Hepatocyte (in vitro differentiated cells): ENCODE results near the gene CPEB4. TPM values are rescaled to one million over a fixed set of nuclear protein-coding genes. Genes with fewer than 3 reads are reported as not detected.

Experiments
- DNase-seq: peaks from one replicate; pipeline ENCODE4 v3.0.0-alpha.2; 2016; ENCODE audit warnings: low spot score
- H2AFZ ChIP-seq: fragments of 200-600 bp; sonication (generic); 2 replicates; pipeline ENCODE4 v1.6.0; 2016; ENCODE audit warnings: antibody characterized with exemption, mild to moderate bottlenecking
- H3K27ac ChIP-seq: fragments of 200-600 bp; sonication (generic); 2 replicates; pipeline ENCODE4 v1.5.1; 2016; ENCODE audit warnings: mild to moderate bottlenecking
- H3K27me3 ChIP-seq: fragments of 200-600 bp; sonication (generic); 2 replicates; pipeline ENCODE4 v1.6.1; 2016
- H3K36me3 ChIP-seq: fragments of 200-600 bp; sonication (generic); replicated peaks from 2 replicates; pipeline ENCODE4 v1.5.1; 2016; ENCODE audit warnings: low read depth; ENCODE audit not compliant: insufficient read depth
- H3K4me1 ChIP-seq: fragments of 200-600 bp; sonication (generic); 2 replicates; pipeline ENCODE4 v1.5.1; 2016; ENCODE audit warnings: mild to moderate bottlenecking, moderate library complexity; ENCODE audit not compliant: insufficient read depth
- H3K4me2 ChIP-seq: fragments of 200-600 bp; sonication (generic); 2 replicates; pipeline ENCODE4 v1.6.0; 2016
- H3K4me3 ChIP-seq: fragments of 200-600 bp; sonication (generic); 2 replicates; pipeline ENCODE4 v1.5.1; 2016; ENCODE audit warnings: mild to moderate bottlenecking
- H3K79me2 ChIP-seq: fragments of 200-600 bp; sonication (generic); 2 replicates; pipeline ENCODE4 v1.6.0; 2017; ENCODE audit warnings: mild to moderate bottlenecking
- H3K9me2 ChIP-seq: fragments of 200-600 bp; sonication (generic); replicated peaks from 2 replicates; pipeline ENCODE4 v1.6.0; 2017; ENCODE audit warnings: mild to moderate bottlenecking; ENCODE audit not compliant: insufficient read depth
- H3K9me3 ChIP-seq: fragments of 200-600 bp; sonication (generic); 2 replicates; pipeline ENCODE4 v1.5.1; 2016; ENCODE audit warnings: low read depth, mild to moderate bottlenecking
- H4K20me1 ChIP-seq: fragments of 200-600 bp; sonication (generic); 2 replicates; pipeline ENCODE4 v1.6.0; 2016; ENCODE audit warnings: mild to moderate bottlenecking; ENCODE audit not compliant: insufficient read depth, poor library complexity, severe bottlenecking
- EZH2 ChIP-seq: fragments of 200-600 bp; sonication (generic); IDR thresholded peaks from 2 replicates; pipeline ENCODE4 v1.6.1; 2016; ENCODE audit warnings: antibody characterized with exemption, mild to moderate bottlenecking, borderline replicate concordance
- EZH2phosphoT487 ChIP-seq: fragments of 200-600 bp; sonication (generic); IDR thresholded peaks from one replicate; pipeline ENCODE4 v1.6.1; 2018; ENCODE audit warnings: antibody characterized with exemption, mild to moderate bottlenecking, low read depth, moderate library complexity; ENCODE audit not compliant: unreplicated experiment, severe bottlenecking
- WGBS: methylation state at CpG from one replicate; pipeline ENCODE4 v1.1.6; 2016; ENCODE audit warnings: low lambda C conversion rate; ENCODE audit errors: missing lambda C conversion rate; 5-methylcytosine and 5-hydroxymethylcytosine counted together
- polyA plus RNA-seq: library from polyadenylated mRNA; unstranded; fragments of >200 nt; fragmentation: Nextera tagmentation; extraction: Ambion mirVana; gene quantifications from 2 replicates; pipeline ENCODE4 v1.2.1, GENCODE V29; 2016
- total RNA-seq: library from RNA; depleted of rRNA; stranded (reverse); fragments of >200 nt; gene quantifications from 2 replicates; pipeline ENCODE4 v1.2.3, GENCODE V29; 2014
- TF ChIP-seq, protein P1 (sequence below): fragments of 200-600 bp; sonication (generic); IDR thresholded peaks from 2 replicates; pipeline ENCODE4 v1.5.1; 2016; ENCODE audit warnings: antibody characterized with exemption, mild to moderate bottlenecking; ENCODE audit not compliant: poor library complexity

CPEB4 gene
- total and polyA plus RNA-seq, 2 experiments from 2014 or later = 13.3 to 49.2 TPM

GRCh38 chr5:173853370-173854131 lies 34.6 kb upstream of the CPEB4 start:
- H3K4me1 ChIP-seq = peaks cover 17% of the 10 kb centered on the region
- no peaks in the 10 kb centered on the region for H3K36me3 ChIP-seq
- no peaks in the 10 kb centered on the region for H3K79me2 ChIP-seq
- WGBS = 89% methylated on average over 10 of the region's 11 CpGs
- no peaks in the 10 kb centered on the region for H3K9me3 ChIP-seq
- H3K4me2 ChIP-seq = no peak overlapping the region
- H4K20me1 ChIP-seq = no peaks in the 10 kb centered on the region
- H3K27ac ChIP-seq = no peak overlapping the region
- no peaks in the 10 kb centered on the region for H3K27me3 ChIP-seq
- H2AFZ ChIP-seq = no peak overlapping the region
- TF ChIP-seq, protein P1, sequence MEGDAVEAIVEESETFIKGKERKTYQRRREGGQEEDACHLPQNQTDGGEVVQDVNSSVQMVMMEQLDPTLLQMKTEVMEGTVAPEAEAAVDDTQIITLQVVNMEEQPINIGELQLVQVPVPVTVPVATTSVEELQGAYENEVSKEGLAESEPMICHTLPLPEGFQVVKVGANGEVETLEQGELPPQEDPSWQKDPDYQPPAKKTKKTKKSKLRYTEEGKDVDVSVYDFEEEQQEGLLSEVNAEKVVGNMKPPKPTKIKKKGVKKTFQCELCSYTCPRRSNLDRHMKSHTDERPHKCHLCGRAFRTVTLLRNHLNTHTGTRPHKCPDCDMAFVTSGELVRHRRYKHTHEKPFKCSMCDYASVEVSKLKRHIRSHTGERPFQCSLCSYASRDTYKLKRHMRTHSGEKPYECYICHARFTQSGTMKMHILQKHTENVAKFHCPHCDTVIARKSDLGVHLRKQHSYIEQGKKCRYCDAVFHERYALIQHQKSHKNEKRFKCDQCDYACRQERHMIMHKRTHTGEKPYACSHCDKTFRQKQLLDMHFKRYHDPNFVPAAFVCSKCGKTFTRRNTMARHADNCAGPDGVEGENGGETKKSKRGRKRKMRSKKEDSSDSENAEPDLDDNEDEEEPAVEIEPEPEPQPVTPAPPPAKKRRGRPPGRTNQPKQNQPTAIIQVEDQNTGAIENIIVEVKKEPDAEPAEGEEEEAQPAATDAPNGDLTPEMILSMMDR = no peak
- no peak for TF ChIP-seq EZH2
- TF ChIP-seq EZH2phosphoT487 = no peak
- no peaks in the 10 kb centered on the region for H3K9me2 ChIP-seq
- H3K4me3 ChIP-seq = no peak overlapping the region
- DNase-seq = no peak

- no peaks in the 10 kb centered on the region for H3K9me3 ChIP-seq
- no peak for DNase-seq
- H3K27ac ChIP-seq = peak overlapping the region; percentile 65
- H3K9me2 ChIP-seq = no peaks in the 10 kb centered on the region
- no peaks in the 10 kb centered on the region for H3K27me3 ChIP-seq
- no peak overlapping the region for H2AFZ ChIP-seq
- H3K36me3 ChIP-seq = no peaks in the 10 kb centered on the region
- no peak for TF ChIP-seq EZH2
- no peak for TF ChIP-seq EZH2phosphoT487
- TF ChIP-seq, protein P1 = no peak
- H3K79me2 ChIP-seq = no peaks in the 10 kb centered on the region
- 71% methylated on average over 11 of the region's 11 CpGs for WGBS
- peaks cover 31% of the 10 kb centered on the region for H3K4me1 ChIP-seq
- no peak overlapping the region for H3K4me2 ChIP-seq
- H3K4me3 ChIP-seq = no peak overlapping the region
- H4K20me1 ChIP-seq = no peaks in the 10 kb centered on the region
Measured at GRCh38 chr5:173855162-173855994, 32.8 kb upstream of the CPEB4 start.

- Histone ChIP-seq H3K27me3 (no peaks in the 10 kb centered on the region), H3K9me2 (no peaks in the 10 kb centered on the region), H2AFZ (no peak overlapping the region), H3K27ac (peak overlapping the region; percentile 65), H3K4me2 (no peak overlapping the region), H3K36me3 (no peaks in the 10 kb centered on the region), H4K20me1 (no peaks in the 10 kb centered on the region), H3K4me3 (no peak overlapping the region), H3K79me2 (no peaks in the 10 kb centered on the region), H3K4me1 (peaks cover 31% of the 10 kb centered on the region), H3K9me3 (no peaks in the 10 kb centered on the region)
- no peak for TF ChIP-seq EZH2
- TF ChIP-seq, protein P1 = no peak
- TF ChIP-seq EZH2phosphoT487 = no peak
- DNase-seq = no peak
- WGBS = 66% methylated on average over 2 of the region's 2 CpGs
Measured at GRCh38 chr5:173855995-173856656, 32.0 kb upstream of the CPEB4 start.
